ENCODE results near the gene SH3GLB2.
"Not testable (repeated sequence)": the region's sequence is repeated elsewhere in the genome, so short reads cannot be mapped to it uniquely, and the experiment has no call there.

SH3GLB2 gene

DNA sequence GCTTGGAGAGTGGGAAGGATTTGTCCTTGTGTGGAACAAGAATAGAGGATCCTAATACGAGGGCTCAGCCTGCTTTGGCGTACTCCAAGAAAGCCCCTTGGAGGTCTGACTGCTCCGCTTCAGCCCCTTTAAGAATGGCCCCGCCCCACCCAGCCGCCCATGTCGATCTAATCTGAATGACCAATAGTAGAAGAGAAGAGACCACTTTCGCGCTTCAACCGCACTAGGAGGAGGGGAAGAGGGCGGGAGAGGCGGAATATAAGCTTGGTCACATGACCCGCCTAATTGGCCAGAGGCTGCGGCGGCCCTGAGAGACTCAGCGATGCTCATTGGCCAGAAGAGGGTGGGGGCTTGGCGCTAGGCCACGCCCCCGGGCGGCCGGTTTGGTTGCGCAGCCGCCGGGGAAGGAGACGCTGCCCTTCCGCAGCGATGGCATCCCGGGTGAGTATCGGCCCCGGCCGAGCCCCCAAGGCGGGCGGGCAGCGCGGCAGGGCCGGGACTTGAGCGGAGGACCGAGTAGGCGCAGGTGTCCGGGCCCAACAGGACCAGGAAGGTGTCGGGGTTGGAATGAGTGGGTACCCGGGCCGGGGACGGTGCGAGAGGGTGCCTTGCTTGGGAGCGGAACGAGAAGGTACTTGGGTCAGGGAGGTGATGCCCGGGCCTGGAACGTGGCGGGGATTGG is 8.3 kb upstream of the SH3GLB2 start, which contains the start of gene MIGA2:
Gene MIGA2, plus strand, starts transcription at position 386 of the 682 bp plus-strand sequence. CDS start 3,969 bp downstream, outside the sequence.
- TF ChIP-seq, protein P1, sequence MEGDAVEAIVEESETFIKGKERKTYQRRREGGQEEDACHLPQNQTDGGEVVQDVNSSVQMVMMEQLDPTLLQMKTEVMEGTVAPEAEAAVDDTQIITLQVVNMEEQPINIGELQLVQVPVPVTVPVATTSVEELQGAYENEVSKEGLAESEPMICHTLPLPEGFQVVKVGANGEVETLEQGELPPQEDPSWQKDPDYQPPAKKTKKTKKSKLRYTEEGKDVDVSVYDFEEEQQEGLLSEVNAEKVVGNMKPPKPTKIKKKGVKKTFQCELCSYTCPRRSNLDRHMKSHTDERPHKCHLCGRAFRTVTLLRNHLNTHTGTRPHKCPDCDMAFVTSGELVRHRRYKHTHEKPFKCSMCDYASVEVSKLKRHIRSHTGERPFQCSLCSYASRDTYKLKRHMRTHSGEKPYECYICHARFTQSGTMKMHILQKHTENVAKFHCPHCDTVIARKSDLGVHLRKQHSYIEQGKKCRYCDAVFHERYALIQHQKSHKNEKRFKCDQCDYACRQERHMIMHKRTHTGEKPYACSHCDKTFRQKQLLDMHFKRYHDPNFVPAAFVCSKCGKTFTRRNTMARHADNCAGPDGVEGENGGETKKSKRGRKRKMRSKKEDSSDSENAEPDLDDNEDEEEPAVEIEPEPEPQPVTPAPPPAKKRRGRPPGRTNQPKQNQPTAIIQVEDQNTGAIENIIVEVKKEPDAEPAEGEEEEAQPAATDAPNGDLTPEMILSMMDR (IDR thresholded peaks at IDR 0.05; ENCODE audit: insufficient read depth, low read length, poor library complexity, severe bottlenecking) = no peak
- peak; percentile 97 for DNase-seq (ENCODE audit: extremely low read depth, insufficient read length)
- Histone ChIP-seq H3K27me3 (replicated peaks; ENCODE audit: control insufficient read depth, insufficient read depth, low read length) (no peaks in the 10 kb centered on the region), H3K36me3 (ENCODE audit: control insufficient read depth, insufficient read depth, low read length) (peaks cover 6% of the 10 kb centered on the region), H3K4me3 (replicated peaks; ENCODE audit: low read depth, low read length) (peak within 1 kb of the TSS; percentile 97)

DNA sequence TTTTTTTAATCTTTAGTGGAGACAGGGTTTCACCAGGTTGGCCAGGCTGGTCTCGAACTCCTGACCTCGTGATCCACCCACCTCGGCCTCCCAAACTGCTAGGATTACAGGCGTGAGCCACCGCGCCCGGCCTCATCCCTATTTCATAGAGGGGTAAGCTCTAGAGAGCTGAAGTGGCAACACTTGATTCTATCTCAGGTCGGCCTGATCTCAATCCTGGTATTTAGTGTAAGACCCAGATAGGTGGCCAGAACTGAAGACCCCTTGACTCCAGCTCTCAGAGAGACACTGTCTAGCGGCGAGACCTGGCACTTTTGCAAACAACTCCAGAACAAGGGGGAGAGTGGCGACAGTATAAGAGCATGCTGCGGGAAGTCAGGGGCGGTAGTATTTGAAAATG is 7.7 kb upstream of the SH3GLB2 start:
- H3K36me3 ChIP-seq (ENCODE audit: control insufficient read depth, insufficient read depth, low read length); H3K27me3 ChIP-seq (replicated peaks; ENCODE audit: control insufficient read depth, insufficient read depth, low read length); DNase-seq (ENCODE audit: extremely low read depth, insufficient read length): not testable (repeated sequence)
- H3K4me3 ChIP-seq (replicated peaks; ENCODE audit: low read depth, low read length) = peak overlapping the region; percentile 25

DNA sequence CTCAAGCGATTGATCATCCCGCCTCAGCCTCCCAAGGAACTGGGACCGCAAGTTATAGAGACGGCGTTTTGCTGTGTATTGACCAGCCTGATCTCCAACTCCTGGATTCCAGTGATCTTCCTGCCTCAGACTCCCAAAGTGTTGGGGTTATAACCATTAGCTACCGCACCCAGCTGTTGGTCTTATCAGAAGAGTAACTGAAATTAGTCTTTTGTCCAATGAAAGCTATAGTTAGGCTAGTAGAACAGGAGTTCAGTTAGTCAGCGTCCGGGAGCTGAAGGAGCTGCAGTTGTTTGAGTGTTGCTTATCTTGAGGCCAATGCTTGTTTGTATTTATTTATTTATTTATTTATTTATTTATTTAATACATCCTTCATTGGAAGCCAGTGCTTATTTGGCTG is 5.1 kb upstream of the SH3GLB2 start:
- H3K4me3 ChIP-seq (replicated peaks; ENCODE audit: low read depth, low read length) = no peak overlapping the region
- TF ChIP-seq, protein P1 (IDR thresholded peaks at IDR 0.05; ENCODE audit: insufficient read depth, low read length, poor library complexity, severe bottlenecking) = no peak
- H3K27me3 ChIP-seq (replicated peaks; ENCODE audit: control insufficient read depth, insufficient read depth, low read length) = no peaks in the 10 kb centered on the region
- no peak for DNase-seq (ENCODE audit: extremely low read depth, insufficient read length)
- no peaks in the 10 kb centered on the region for H3K36me3 ChIP-seq (ENCODE audit: control insufficient read depth, insufficient read depth, low read length)

DNA sequence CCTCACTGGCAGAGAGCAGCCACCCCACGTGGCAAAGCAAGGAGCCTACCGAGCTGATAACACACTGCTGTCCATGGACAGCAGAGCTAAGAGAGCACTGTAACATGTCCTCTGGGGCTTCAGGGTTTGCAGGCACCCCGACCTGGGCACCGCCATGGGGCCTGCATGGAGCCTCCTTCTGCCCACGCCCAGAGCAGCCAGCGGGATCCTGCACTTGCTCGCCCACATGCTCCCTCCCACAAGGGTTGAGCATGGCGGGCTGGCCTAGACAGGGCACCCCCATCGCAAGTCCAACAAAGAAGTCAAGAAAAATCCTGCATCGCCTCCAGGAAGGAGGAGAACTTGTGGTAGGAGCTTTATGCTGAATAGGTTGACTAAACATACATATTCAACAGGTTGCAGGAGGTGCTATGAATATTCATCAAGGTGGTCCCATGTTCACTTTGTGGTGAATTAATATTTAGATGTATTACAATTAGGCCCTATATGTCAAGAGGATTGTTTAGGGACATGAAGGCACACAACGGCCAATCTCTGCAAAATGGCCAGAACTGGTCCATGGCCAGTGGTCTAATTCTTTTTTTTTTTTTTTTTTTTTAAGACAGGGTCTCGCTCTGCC is 4.5 kb upstream of the SH3GLB2 start:
- no peak for DNase-seq (ENCODE audit: extremely low read depth, insufficient read length)
- Histone ChIP-seq H3K4me3 (replicated peaks; ENCODE audit: low read depth, low read length) (no peak overlapping the region), H3K36me3 (ENCODE audit: control insufficient read depth, insufficient read depth, low read length) (no peaks in the 10 kb centered on the region), H3K27me3 (replicated peaks; ENCODE audit: control insufficient read depth, insufficient read depth, low read length) (no peaks in the 10 kb centered on the region)
- TF ChIP-seq, protein P1 (IDR thresholded peaks at IDR 0.05; ENCODE audit: insufficient read depth, low read length, poor library complexity, severe bottlenecking) = no peak

DNA sequence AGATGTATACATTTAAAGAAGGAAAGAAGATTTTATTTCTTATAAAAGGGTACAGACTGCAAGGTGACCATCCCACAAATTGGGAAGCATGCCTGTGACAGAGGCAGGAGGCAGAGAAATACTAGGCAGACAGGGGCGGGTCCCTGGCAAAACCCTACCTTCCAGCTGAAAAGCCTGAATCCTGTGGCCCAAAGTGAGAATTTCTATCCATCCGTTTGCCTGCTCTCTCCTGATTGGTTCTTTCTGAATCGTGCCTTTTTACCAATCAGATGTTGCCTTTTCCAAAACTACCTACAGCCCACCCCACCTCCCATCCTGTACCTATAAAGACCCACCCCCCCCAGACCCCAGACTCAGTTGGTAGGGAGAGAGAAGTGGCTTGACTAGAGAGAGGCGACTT is 3.4 kb upstream of the SH3GLB2 start:
- DNase-seq (ENCODE audit: extremely low read depth, insufficient read length) = no peak

DNA sequence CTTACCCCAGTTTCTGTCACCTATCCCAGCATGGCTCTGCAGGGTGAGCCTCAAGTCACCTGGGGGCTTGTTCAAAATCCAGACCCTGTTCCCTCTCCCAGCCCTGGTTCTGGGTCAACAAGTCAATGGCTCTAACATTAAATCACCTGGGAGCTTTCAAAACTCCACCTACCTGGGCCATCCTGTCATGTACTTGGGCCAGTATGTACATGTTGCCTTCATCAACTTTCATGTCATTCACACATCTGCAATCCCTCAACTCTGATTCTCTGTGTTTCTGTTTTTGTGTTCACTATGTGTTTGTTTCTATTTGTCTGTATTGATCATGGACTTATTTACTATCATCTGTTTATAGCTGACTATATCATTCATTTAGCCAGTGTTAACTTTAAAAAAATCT is 2.1 kb upstream of the SH3GLB2 start:
- TF ChIP-seq, protein P1 (IDR thresholded peaks at IDR 0.05; ENCODE audit: insufficient read depth, low read length, poor library complexity, severe bottlenecking) = no peak
- H3K4me3 ChIP-seq (replicated peaks; ENCODE audit: low read depth, low read length) = no peak overlapping the region
- no peaks in the 10 kb centered on the region for H3K36me3 ChIP-seq (ENCODE audit: control insufficient read depth, insufficient read depth, low read length)
- no peak for DNase-seq (ENCODE audit: extremely low read depth, insufficient read length)
- no peaks in the 10 kb centered on the region for H3K27me3 ChIP-seq (replicated peaks; ENCODE audit: control insufficient read depth, insufficient read depth, low read length)

More for the DNA sequence above, 3.4 kb upstream of the SH3GLB2 start:
- TF ChIP-seq, protein P1 (IDR thresholded peaks at IDR 0.05; ENCODE audit: insufficient read depth, low read length, poor library complexity, severe bottlenecking) = no peak
- no peaks in the 10 kb centered on the region for H3K36me3 ChIP-seq (ENCODE audit: control insufficient read depth, insufficient read depth, low read length)
- no peak overlapping the region for H3K4me3 ChIP-seq (replicated peaks; ENCODE audit: low read depth, low read length)
- no peaks in the 10 kb centered on the region for H3K27me3 ChIP-seq (replicated peaks; ENCODE audit: control insufficient read depth, insufficient read depth, low read length)
